Measurements from ENCODE around the gene FNTB. TPM values are rescaled to one million over a fixed set of nuclear protein-coding genes. Genes with fewer than 3 reads are reported as not detected.

The FNTB gene
- total and polyA plus RNA-seq, 2 of the 8 experiments (the other 6 are each of a cell fraction or from before 2014, with no cell fraction given): 16.0 to 20.7 TPM

GRCh38 chr14:64995291-64995690 is 8.6 kb downstream of the FNTB start (continued):
- no peak for TF ChIP-seq CHD7 (IDR thresholded peaks at IDR 0.05; ENCODE audit: insufficient replicate concordance, low read length)
- no peak for TF ChIP-seq KDM1A (IDR thresholded peaks at IDR 0.05; ENCODE audit: borderline replicate concordance, low read length)
- no peak for TF ChIP-seq SIN3A (conservative IDR thresholded peaks at IDR 0.05 in 1 of 2, IDR thresholded peaks at IDR 0.05 in 1 of 2; ENCODE audit: low read depth in 1 of 2, low read length in 2 of 2)
- no peak for TF ChIP-seq RNF2 (IDR thresholded peaks at IDR 0.05; ENCODE audit: borderline replicate concordance, low read depth, low read length, missing control alignments, poor library complexity, severe bottlenecking)
- no peak for TF ChIP-seq FOSL1 (IDR thresholded peaks at IDR 0.05; ENCODE audit: insufficient read depth, low read depth, low read length)
- TF ChIP-seq NANOG (IDR thresholded peaks at IDR 0.05; ENCODE audit: insufficient read depth, low read depth, low read length, poor library complexity, severe bottlenecking): no peak
- no peak for TF ChIP-seq MAX (IDR thresholded peaks at IDR 0.05)
- TF ChIP-seq CEBPB (IDR thresholded peaks at IDR 0.05; ENCODE audit: low read depth, low read length): no peak
- no peak for TF ChIP-seq ATF2 (IDR thresholded peaks at IDR 0.05; ENCODE audit: low read length)
